BE2C (cell line): ENCODE results near the gene RABGEF1.
"Not testable (repeated sequence)": the region's sequence is repeated elsewhere in the genome, so short reads cannot be mapped to it uniquely, and the experiment has no call there.

Source experiments
- DNase-seq: peaks from one replicate; pipeline ENCODE4 v3.0.0-alpha.2; 2020
- H3K27me3 ChIP-seq: fragments of 250-450 bp; sonication (Bioruptor Pico); 2 replicates; pipeline ENCODE4 v1.5.1; 2020; ENCODE audit warnings: mild to moderate bottlenecking
- H3K36me3 ChIP-seq: fragments of 250-450 bp; sonication (Bioruptor Pico); 2 replicates; pipeline ENCODE4 v1.5.1; 2020; ENCODE audit warnings: mild to moderate bottlenecking
- H3K4me1 ChIP-seq: fragments of 250-450 bp; sonication (Bioruptor Pico); 2 replicates; pipeline ENCODE4 v1.5.1; 2020
- H3K4me3 ChIP-seq: 2 replicates; pipeline ENCODE4 v1.5.1; 2011; ENCODE audit warnings: low read depth, low read length
- H3K9me3 ChIP-seq: fragments of 250-450 bp; sonication (Bioruptor Pico); 2 replicates; pipeline ENCODE4 v1.5.1; 2020
- TF ChIP-seq, protein P1 (sequence below): IDR thresholded peaks from 2 replicates; pipeline ENCODE4 v1.5.1; 2012; ENCODE audit warnings: mild to moderate bottlenecking, low read depth, low read length

RABGEF1 gene

GRCh38 chr7:66824041-66824440 lies 83.5 kb downstream of the RABGEF1 start:
- Histone ChIP-seq H3K9me3 (no peaks in the 10 kb centered on the region; the same call in 1 of the 2 replicates), H3K4me1 (no peaks in the 10 kb centered on the region), H3K36me3 (no peaks in the 10 kb centered on the region), H3K27me3 (no peaks in the 10 kb centered on the region), H3K4me3 (no peak overlapping the region)
- DNase-seq, result no peak
- TF ChIP-seq, protein P1, sequence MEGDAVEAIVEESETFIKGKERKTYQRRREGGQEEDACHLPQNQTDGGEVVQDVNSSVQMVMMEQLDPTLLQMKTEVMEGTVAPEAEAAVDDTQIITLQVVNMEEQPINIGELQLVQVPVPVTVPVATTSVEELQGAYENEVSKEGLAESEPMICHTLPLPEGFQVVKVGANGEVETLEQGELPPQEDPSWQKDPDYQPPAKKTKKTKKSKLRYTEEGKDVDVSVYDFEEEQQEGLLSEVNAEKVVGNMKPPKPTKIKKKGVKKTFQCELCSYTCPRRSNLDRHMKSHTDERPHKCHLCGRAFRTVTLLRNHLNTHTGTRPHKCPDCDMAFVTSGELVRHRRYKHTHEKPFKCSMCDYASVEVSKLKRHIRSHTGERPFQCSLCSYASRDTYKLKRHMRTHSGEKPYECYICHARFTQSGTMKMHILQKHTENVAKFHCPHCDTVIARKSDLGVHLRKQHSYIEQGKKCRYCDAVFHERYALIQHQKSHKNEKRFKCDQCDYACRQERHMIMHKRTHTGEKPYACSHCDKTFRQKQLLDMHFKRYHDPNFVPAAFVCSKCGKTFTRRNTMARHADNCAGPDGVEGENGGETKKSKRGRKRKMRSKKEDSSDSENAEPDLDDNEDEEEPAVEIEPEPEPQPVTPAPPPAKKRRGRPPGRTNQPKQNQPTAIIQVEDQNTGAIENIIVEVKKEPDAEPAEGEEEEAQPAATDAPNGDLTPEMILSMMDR, result no peak

GRCh38 chr7:66825538-66825937 lies 85.0 kb downstream of the RABGEF1 start:
- not testable (repeated sequence) for H3K4me1 ChIP-seq, H3K9me3 ChIP-seq, H3K27me3 ChIP-seq, H3K4me3 ChIP-seq, H3K36me3 ChIP-seq
- TF ChIP-seq, protein P1, result peak; percentile 41
- DNase-seq, result peak; percentile 31

DNA sequence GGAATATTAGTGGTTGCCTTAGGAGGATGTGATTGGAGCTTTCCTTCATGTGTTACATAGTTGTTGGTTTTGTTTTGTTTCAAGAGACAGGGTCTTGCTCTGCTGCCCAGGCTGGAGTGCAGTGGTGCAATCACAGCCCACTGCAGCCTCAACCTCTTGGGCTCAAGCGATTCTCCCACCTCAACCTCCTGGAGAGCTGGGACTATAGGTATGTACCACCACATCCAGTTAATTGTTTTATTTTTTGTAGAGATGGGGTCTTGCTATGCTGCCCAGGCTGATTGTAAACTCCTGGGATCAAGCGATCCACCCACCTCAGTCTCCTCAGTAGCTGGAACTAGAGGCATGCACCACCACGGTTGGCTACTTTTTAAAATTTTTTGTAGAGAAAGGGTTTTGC lies 86.1 kb downstream of the RABGEF1 start:
- TF ChIP-seq, protein P1, result no peak
- no peaks in the 10 kb centered on the region for H3K4me1 ChIP-seq
- H3K36me3 ChIP-seq, result no peaks in the 10 kb centered on the region
- H3K9me3 ChIP-seq, result no peaks in the 10 kb centered on the region; the same call in 1 of the 2 replicates
- H3K4me3 ChIP-seq, result no peak overlapping the region
- H3K27me3 ChIP-seq, result no peaks in the 10 kb centered on the region
- no peak for DNase-seq

DNA sequence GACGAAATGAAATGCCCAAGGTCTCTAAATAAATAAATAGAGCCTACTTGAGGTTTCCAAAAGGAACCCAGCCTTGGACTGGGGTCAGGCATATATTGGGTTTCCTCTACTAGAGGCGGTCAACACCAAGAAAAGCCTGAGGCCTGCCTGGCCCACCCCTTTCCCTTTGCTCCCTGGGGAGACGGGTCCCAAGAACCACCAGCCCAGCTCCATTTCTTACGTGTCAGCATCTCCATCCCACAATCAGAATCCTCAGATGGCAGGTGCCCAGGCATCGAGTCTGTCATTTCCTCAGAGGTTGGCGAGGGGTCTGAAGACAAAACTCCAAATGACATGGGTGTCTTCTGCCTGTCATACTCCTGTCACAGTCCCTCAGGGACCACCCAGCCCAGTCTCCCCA lies 90.4 kb downstream of the RABGEF1 start:
- DNase-seq, H3K9me3 ChIP-seq, H3K36me3 ChIP-seq, H3K27me3 ChIP-seq, H3K4me3 ChIP-seq, H3K4me1 ChIP-seq: not testable (repeated sequence)

GRCh38 chr7:66832531-66833351 lies 92.2 kb downstream of the RABGEF1 start:
- Histone ChIP-seq H3K4me1 (no peaks in the 10 kb centered on the region), H3K27me3 (no peaks in the 10 kb centered on the region), H3K9me3 (no peaks in the 10 kb centered on the region; the same call in 1 of the 2 replicates), H3K4me3 (no peak overlapping the region), H3K36me3 (no peaks in the 10 kb centered on the region)
- TF ChIP-seq, protein P1, result no peak
- no peak for DNase-seq

GRCh38 chr7:66837007-66837406 lies 96.5 kb downstream of the RABGEF1 start:
- Histone ChIP-seq H3K4me1 (no peaks in the 10 kb centered on the region), H3K27me3 (no peaks in the 10 kb centered on the region), H3K36me3 (no peaks in the 10 kb centered on the region), H3K4me3 (no peak overlapping the region), H3K9me3 (no peaks in the 10 kb centered on the region; the same call in 1 of the 2 replicates)
- TF ChIP-seq, protein P1, result peak; percentile 58
- DNase-seq, result peak; percentile 38
